ENCODE measurements around the gene ZMYND11. TPM values are rescaled to one million over a fixed set of nuclear protein-coding genes. Genes with fewer than 3 reads are reported as not detected.

ZMYND11 gene
- total RNA-seq, 1 donor from 2014 or later: 29.4 TPM

DNA sequence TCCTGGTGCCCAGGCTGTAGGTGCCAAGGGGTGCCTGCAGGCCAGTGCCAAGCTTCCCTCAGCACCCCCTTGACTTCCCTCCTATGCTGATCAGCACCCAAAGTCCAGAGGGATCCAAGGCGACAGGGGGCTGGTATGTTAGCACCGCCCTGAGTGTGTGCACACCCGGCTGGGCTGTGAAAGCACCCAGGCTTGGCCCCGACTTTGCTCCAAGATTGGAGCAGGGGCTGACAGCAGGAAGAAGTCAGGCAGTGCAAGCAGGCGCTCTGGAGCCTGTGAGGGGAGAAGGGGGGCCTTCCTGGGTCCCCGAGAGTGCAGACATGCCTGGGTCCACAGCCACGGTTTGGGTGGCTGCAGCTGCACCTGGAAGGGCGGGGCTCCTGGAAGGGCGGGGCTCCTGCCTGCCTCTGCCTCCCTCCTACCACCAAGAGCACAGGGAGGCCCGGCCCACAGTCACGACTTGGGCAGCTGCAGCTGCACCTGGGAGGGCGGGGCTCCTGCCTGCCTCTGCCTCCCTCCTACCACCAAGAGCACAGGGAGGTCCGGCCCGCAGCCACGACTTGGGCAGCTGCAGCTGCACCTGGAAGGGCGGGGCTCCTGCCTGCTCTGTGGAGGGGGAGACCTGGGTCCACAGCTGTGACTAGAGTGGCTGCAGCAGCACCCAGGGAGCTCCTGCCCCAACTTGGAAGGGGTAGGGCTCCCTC lies 30.2 kb upstream of the ZMYND11 start:
- H3K4me1 Mint-ChIP-seq: peaks cover 5% of the 10 kb centered on the region
- peak; percentile 15 for DNase-seq

DNA sequence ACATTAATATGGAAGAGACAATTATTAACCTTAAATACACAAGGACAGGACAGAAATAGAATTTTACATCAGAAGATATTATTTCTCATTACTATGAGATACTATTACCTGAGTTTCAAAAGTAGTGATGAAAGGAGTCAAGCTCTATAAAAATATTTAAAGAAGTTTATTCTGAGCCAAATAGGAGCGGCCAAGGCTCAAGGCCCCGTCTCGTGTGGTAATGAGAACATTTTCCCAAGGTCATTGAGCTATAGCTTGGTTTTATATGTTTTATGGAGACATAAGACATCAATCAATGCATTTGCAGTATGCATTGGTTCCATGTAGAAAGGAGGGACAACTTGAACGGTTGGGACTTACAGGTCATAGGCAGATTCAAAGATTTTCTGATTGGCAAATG lies 29.4 kb upstream of the ZMYND11 start:
- Mint-ChIP-seq H3K27me3 (peaks cover 2% of the 10 kb centered on the region), H3K36me3 (ENCODE audit: low read depth) (no peaks in the 10 kb centered on the region), H3K4me1 (peaks cover 5% of the 10 kb centered on the region), H3K9me3 (peaks cover 3% of the 10 kb centered on the region), H3K4me3 (no peak overlapping the region), H3K27ac (no peak overlapping the region)
- intact Hi-C loops (cut with micrococcal nuclease): no loop called here
- DNase-seq: no peak

More for the DNA sequence above, 30.2 kb upstream of the ZMYND11 start:
- Mint-ChIP-seq H3K27me3 (peaks cover 2% of the 10 kb centered on the region), H3K36me3 (ENCODE audit: low read depth) (no peaks in the 10 kb centered on the region), H3K9me3 (peaks cover 3% of the 10 kb centered on the region), H3K27ac (no peak overlapping the region), H3K4me3 (no peak overlapping the region)
- intact Hi-C loops (cut with micrococcal nuclease): no loop called here

DNA sequence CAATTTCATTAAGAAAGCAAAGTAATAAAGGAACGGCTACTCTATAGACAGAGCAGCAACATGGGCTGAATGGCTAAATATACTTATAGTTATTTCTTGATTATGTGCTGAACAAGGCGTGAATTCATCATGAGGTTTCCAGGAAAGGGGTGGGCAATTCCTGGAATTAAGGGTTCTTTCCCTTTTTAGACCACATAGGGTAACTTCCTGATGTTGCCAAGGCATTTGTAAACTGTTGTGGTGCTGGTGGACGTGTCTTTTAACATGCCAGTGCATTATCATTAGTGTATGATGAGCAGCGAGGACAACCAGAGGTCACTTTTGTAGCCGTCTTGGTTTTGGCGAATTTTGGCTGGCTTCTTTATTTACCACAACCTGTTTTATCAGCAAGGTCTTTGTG lies 28.5 kb upstream of the ZMYND11 start:
- peaks cover 2% of the 10 kb centered on the region for H3K27me3 Mint-ChIP-seq
- H3K36me3 Mint-ChIP-seq (ENCODE audit: low read depth): no peaks in the 10 kb centered on the region
- peaks cover 3% of the 10 kb centered on the region for H3K9me3 Mint-ChIP-seq
- intact Hi-C loops (cut with micrococcal nuclease): no loop called here
- no peak overlapping the region for H3K27ac Mint-ChIP-seq
- peak; percentile 68 for DNase-seq
- H3K4me3 Mint-ChIP-seq: no peak overlapping the region
- peaks cover 5% of the 10 kb centered on the region for H3K4me1 Mint-ChIP-seq

DNA sequence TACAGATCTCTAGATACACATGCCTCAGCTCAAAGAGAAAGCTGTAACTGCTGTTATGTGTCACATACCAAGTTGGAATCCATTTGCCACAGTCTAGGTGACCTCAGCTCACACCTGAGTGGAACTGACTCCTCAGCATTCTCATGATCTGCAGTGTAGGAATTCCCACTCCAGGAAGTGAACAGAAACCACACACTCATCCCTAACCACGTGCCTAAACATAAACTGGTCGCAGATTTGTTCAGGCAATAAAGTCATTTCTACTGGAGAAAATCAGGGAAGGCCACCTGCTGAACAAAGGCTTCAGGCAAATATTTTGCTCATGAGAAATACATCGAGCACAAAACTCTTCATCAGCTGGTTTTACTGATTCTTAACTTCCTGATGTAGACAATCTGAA lies 23.0 kb upstream of the ZMYND11 start:
- Mint-ChIP-seq H3K27me3 (peaks cover 8% of the 10 kb centered on the region), H3K27ac (no peak overlapping the region), H3K4me1 (peaks cover 3% of the 10 kb centered on the region), H3K36me3 (ENCODE audit: low read depth) (peaks cover 2% of the 10 kb centered on the region), H3K4me3 (no peak overlapping the region), H3K9me3 (peaks cover 3% of the 10 kb centered on the region)
- peak; percentile 18 for DNase-seq
- intact Hi-C loops (cut with micrococcal nuclease): no loop called here

DNA sequence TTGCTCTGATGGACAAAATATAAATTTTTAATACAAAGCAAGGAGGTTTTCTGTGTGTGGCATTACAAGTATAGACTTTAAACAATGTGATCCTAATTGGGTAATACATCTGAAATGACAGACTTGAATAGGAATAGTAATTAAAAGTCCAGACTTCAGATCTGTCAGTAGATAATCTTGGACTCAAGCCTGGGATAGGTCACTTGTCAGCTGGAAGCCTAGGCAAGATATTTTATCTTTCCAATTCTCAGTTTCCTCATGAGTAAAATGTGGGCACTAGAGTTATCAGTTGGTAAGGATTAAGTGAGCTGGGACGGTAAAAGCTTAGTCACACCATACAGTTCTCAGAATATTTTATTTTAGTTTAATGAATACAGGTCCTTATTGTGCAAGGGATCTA lies 10.4 kb upstream of the ZMYND11 start:
- peaks cover 28% of the 10 kb centered on the region for H3K27me3 Mint-ChIP-seq
- DNase-seq: no peak
- H3K9me3 Mint-ChIP-seq: peaks cover 26% of the 10 kb centered on the region
- no peak overlapping the region for H3K27ac Mint-ChIP-seq
- peaks cover 12% of the 10 kb centered on the region for H3K4me1 Mint-ChIP-seq
- H3K4me3 Mint-ChIP-seq: no peak overlapping the region
- no peaks in the 10 kb centered on the region for H3K36me3 Mint-ChIP-seq (ENCODE audit: low read depth)
- intact Hi-C loops (cut with micrococcal nuclease): no loop called here

DNA sequence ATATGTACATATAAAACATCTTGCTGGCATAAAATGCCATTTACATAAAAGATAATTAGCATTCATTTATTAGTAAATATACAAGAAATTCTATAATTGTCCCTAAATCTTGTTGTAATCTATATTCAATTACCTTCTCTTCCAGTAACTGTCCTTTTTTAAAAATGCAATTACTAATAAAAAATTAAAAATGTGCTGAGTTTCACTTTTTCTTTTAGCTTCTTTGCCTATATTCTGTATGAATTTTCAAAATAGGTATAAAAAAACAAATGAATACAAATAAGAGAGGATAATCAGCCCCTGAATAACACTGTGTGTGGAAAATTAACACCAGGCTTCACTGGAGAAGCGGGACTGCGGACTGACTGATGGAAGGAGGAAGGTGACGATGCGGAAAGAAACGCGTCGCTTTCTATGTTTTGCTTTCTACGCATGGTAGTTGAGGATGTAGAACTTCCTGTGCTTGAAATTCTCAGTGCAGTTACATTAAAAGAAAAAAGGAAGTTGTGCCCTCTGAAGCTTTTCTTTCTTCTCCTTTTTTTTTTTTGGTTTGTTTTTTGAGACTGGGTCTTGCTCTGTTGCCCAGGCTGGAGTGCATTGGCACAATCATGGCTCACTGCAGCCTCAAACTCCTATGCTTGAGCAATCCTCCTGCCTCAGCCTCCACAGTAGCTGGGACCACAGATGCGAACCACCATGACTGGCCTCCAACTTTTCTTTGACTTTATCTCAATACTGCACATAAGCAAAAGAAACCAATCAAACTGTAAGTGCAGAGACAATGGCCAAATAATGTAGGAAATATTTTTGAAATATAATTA lies 7.4 kb upstream of the ZMYND11 start:
- H3K27ac Mint-ChIP-seq: peak overlapping the region; percentile 62
- peaks cover 11% of the 10 kb centered on the region for H3K9me3 Mint-ChIP-seq
- H3K4me3 Mint-ChIP-seq: peak overlapping the region; percentile 79
- peaks cover 12% of the 10 kb centered on the region for H3K27me3 Mint-ChIP-seq
- intact Hi-C loops (cut with micrococcal nuclease): no loop called here
- no peaks in the 10 kb centered on the region for H3K36me3 Mint-ChIP-seq (ENCODE audit: low read depth)
- peak; percentile 78 for DNase-seq
- H3K4me1 Mint-ChIP-seq: peaks cover 14% of the 10 kb centered on the region

DNA sequence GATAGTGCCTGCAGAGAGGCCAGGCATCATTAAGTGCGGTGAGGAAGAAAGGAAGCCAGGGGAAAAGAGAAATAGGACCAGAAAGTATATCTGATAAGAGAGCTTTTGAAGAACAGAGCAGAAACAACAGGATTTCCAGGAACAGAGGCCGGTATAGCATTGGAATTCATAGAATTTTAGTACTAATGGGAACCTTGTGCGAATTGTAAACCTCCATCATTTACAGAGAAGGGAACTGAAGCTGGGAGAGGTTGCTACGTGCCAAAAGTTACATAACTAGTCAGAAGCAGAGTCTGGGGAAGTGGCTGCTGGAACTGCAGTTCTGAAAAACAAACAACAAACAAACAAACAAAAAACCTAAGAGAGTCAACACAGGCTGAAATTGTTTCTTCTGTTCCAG lies 5.4 kb upstream of the ZMYND11 start:
- intact Hi-C loops (cut with micrococcal nuclease): no loop called here
- Mint-ChIP-seq H3K9me3 (peaks cover 4% of the 10 kb centered on the region), H3K36me3 (ENCODE audit: low read depth) (no peaks in the 10 kb centered on the region), H3K4me3 (no peak overlapping the region), H3K27ac (no peak overlapping the region), H3K27me3 (peaks cover 14% of the 10 kb centered on the region), H3K4me1 (peaks cover 19% of the 10 kb centered on the region)
- no peak for DNase-seq

DNA sequence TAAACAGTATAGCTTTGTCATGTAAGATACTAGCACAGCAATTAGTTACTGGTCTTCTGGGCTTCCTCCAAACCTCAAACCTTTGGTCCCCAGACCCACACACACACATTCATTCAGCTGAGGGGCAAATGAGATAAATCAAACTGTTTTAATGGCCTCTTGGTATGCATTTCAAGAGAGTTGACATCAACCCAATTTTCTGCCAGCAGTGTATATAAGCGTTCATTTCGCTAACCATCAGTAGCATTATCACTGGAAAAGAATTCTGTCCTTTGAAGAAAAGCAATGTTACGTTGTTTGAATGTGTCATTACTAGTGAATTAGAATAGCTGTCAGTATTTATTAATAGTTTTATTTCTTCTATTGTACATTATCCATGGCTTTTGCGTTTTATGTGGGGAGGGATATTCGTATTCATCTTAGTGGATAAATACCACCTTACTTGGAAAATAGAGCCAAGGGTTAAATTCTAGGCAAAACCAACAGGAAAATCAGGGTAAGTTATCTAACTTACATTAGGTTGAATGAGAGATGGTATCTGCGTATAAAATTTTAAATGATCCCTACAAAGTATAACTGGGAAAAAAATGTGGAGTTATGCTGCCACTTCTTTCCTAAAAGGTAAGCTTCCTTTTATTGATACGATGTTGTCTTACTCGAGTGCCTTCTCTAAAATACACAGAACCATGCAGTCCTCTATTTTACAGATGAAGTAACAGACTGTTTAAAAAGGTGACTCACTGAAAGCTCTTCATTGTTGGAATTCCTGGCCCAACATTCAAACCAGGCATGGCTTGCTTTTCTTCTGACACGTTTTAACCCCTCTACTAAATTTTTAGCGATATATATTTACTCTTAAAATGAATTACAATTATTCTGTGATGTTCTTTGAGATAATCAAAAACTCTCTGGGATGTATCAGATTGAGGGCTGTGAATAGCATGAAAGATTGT lies 2.0 kb upstream of the ZMYND11 start:
- Mint-ChIP-seq H3K9me3 (no peaks in the 10 kb centered on the region), H3K27me3 (peaks cover 12% of the 10 kb centered on the region)
- no peak for DNase-seq

DNA sequence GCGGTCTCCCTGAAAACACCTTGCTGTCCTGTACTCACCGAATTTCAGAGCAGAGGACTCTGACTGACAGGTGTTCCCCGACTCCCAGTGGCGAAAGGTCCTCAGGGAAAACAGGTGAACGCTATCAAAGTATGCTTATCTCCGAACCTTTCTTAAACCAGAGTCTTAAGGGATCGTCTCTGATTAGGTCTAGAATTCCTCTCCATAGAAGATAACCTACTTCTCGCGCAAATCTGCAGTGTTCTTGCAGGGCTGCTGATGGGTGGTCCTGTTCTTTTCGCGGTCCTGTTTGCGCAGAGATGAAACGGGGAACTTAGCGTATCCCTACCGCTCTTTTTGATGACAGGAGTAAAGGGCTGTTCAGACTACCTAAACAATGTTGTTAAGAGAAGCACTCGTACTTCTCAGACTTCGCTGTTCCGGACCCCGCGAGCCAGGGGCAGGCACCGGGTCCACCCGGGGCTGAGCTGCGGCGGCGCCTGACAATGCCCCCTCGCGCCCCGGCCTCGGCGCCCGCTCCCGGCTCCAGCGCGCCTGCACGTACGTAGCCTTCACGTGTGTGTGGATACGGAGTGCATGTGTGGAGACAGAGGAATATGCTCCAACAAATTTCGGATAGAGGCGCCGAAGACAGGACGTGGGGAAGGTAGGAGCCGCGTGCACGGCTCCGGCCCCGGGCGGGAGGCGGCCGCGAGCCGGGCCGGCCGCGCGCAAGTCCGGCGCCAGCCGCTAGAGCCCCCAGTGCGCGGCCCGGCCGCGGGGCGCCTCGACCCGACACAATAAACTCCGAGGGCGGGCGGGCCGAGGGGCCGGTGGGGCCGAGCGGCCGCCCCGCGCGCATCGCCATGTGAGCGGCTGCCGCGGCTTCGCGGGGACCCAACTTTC lies 766 bp upstream of the ZMYND11 start:
- H3K9me3 Mint-ChIP-seq: no peaks in the 10 kb centered on the region
- peak overlapping the region; percentile 81 for H3K27ac Mint-ChIP-seq
- peak; percentile 80 for DNase-seq
- peaks cover 24% of the 10 kb centered on the region for H3K4me1 Mint-ChIP-seq
- intact Hi-C loops (cut with micrococcal nuclease): loop anchor here (5.0 kb wide), 1 partner anchor 48 kb away; no protein-coding TSS in a partner anchor
- peaks cover 12% of the 10 kb centered on the region for H3K27me3 Mint-ChIP-seq
- H3K36me3 Mint-ChIP-seq (ENCODE audit: low read depth): no peaks in the 10 kb centered on the region
- peak overlapping the region; percentile 86 for H3K4me3 Mint-ChIP-seq

More for the DNA sequence above, 2.0 kb upstream of the ZMYND11 start:
- Mint-ChIP-seq H3K36me3 (ENCODE audit: low read depth) (no peaks in the 10 kb centered on the region), H3K4me1 (peaks cover 27% of the 10 kb centered on the region), H3K27ac (no peak overlapping the region), H3K4me3 (peak overlapping the region; percentile 86)
- intact Hi-C loops (cut with micrococcal nuclease): no loop called here

DNA sequence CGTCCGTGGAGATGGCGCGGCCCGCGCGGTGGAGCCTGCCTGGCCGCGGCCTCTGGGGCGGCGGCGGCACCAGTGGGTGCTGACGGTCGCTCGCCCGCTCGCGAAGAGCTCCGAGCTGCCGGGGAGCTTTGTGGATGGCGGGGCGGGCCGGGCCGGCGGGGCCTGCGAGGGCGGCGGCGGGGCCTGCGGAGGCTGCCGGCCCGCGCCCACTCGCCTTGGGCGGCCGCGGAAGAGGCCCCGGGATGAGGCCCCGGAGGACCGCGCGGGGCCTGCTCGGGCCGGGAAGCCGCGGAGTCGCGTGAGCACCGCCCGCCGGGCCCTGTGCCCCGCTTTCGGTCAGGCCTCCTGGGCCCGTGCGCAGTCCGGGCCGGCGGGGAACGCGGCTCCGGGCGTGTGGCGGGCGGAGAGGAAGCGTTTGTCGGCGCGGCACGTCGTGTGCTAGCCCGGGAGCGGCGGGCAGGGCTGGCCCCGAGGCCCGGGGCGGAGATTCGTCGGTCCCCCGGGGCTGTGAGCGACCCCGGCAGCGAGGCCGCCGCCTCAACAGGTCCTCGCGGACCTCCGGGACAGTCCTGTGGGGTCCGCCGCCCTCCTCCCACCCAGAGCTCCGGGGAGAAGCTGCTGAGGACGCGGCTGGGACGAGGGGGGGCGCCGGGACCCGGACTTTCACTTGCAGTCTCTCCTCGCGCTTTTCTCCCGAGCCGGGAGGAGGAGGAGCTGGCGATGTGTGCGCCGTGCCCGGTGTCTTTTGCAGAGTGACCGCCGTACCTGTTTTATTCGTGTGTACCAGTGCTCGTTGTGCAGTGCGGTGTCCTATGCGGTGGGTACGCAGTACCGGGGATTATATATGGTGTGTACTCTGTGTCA lies 578 bp downstream of the ZMYND11 start:
- H3K4me1 Mint-ChIP-seq: peaks cover 22% of the 10 kb centered on the region
- intact Hi-C loops (cut with micrococcal nuclease): loop anchor here (5.0 kb wide), 1 partner anchor 46 kb away; no protein-coding TSS in a partner anchor
- peak; percentile 89 for DNase-seq
- peak overlapping the region; percentile 93 for H3K4me3 Mint-ChIP-seq
- peak overlapping the region; percentile 95 for H3K27ac Mint-ChIP-seq
- H3K36me3 Mint-ChIP-seq (ENCODE audit: low read depth): peaks cover 2% of the 10 kb centered on the region
- peaks cover 12% of the 10 kb centered on the region for H3K27me3 Mint-ChIP-seq
- no peaks in the 10 kb centered on the region for H3K9me3 Mint-ChIP-seq

DNA sequence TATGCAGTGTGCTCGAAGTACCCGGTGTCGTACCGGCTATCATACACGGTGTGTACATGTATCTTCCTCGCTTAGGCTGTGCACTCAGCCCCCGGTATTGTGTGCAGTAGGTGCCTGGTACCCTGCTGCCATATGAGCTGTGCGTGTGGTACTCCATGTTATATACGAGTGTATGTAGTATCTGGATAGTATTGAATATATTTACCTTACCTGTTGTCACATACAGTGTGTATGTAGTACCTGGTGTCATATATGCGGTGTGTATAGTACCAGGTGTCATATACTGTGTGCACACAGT lies 1.2 kb downstream of the ZMYND11 start:
- peaks cover 2% of the 10 kb centered on the region for H3K36me3 Mint-ChIP-seq (ENCODE audit: low read depth)
- H3K4me3 Mint-ChIP-seq: peak overlapping the region; percentile 93
- H3K27me3 Mint-ChIP-seq: peaks cover 12% of the 10 kb centered on the region
- peaks cover 22% of the 10 kb centered on the region for H3K4me1 Mint-ChIP-seq
- intact Hi-C loops (cut with micrococcal nuclease): loop anchor here (5.0 kb wide), 1 partner anchor 46 kb away; no protein-coding TSS in a partner anchor
- DNase-seq: no peak
- no peaks in the 10 kb centered on the region for H3K9me3 Mint-ChIP-seq
- peak overlapping the region; percentile 95 for H3K27ac Mint-ChIP-seq

DNA sequence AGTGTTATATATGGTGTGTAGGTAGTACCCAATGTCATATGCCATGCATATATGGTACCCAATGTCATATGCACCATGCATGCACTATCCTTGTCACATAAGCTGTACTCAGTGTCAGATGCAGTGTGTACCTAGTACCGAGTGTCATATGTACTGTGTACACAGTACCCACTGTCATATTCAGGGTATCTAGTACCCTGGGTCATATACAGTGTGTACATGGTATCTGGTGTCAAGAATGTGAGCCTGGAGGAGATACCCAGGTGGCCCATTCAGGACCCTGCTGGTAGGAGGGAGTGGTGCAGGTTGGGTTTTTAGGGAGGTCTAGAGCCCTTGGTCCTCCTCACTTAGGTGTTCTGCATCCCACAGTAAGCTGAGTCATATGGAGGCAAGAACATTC lies 1.8 kb downstream of the ZMYND11 start:
- intact Hi-C loops (cut with micrococcal nuclease): loop anchor here (5.0 kb wide), 1 partner anchor 45 kb away; no protein-coding TSS in a partner anchor
- H3K4me3 Mint-ChIP-seq: peak overlapping the region; percentile 93
- no peaks in the 10 kb centered on the region for H3K9me3 Mint-ChIP-seq
- H3K27ac Mint-ChIP-seq: no peak overlapping the region
- H3K27me3 Mint-ChIP-seq: peaks cover 12% of the 10 kb centered on the region
- peaks cover 24% of the 10 kb centered on the region for H3K4me1 Mint-ChIP-seq
- peak; percentile 81 for DNase-seq
- H3K36me3 Mint-ChIP-seq (ENCODE audit: low read depth): peaks cover 2% of the 10 kb centered on the region

Measured in activated CD4-positive, alpha-beta T cell treated with anti-CD3 and anti-CD28 coated beads, Interleukin-2, amount 10 ng/mL, durations not matched to agents 24 days and 14 days (primary cell).